Tibial nerve (tissue), 4 donors: ENCODE results near the gene LGALS1. TPM values are rescaled to one million over a fixed set of nuclear protein-coding genes. Genes with fewer than 3 reads are reported as not detected.
"Not testable (repeated sequence)": the region's sequence is repeated elsewhere in the genome, so short reads cannot be mapped to it uniquely, and the experiment has no call there.

Source experiments
- DNase-seq, 2 donors: peaks; one replicate each; pipeline ENCODE4 v3.0.0-alpha.2; 2019; ENCODE audit warnings: low spot score in 2 of 2
- H3K27ac ChIP-seq, 4 donors: fragments of 200-600 bp; sonication (generic) in 3 of 4; one replicate each; pipeline ENCODE4 v1.5.1; 2017 to 2019; ENCODE audit warnings: mild to moderate bottlenecking in 1 of 4
- H3K27me3 ChIP-seq, 2 donors: fragments of 200-600 bp; sonication (generic) in 1 of 2; one replicate each; pipeline versions ENCODE4 v1.5.1 to v1.6.0; 2017 to 2019
- H3K36me3 ChIP-seq, 3 donors: fragments of 200-600 bp; sonication (generic); one replicate each; pipeline ENCODE4 v1.5.1; 2018 to 2019
- H3K4me1 ChIP-seq, 4 donors: fragments of 200-600 bp; sonication (generic) in 3 of 4; one replicate each; pipeline ENCODE4 v1.5.1; 2017 to 2019
- H3K4me3 ChIP-seq, 4 donors: fragments of 200-600 bp; sonication (generic) in 3 of 4; one replicate each; pipeline ENCODE4 v1.5.1; 2017 to 2019; ENCODE audit warnings: mild to moderate bottlenecking in 1 of 4, moderate library complexity in 1 of 4
- H3K9me3 ChIP-seq, 4 donors: fragments of 200-600 bp; sonication (generic) in 3 of 4; one replicate each; pipeline ENCODE4 v1.5.1; 2017 to 2019
- CTCF ChIP-seq, 5 experiments: fragments of 200-600 bp in 3 of 5; fragments of 450-650 bp in 2 of 5; sonication (generic) in 3 of 5; IDR thresholded peaks; one replicate each; pipeline ENCODE4 v1.5.1; 2016 to 2019; ENCODE audit warnings: antibody characterized with exemption in 5 of 5, mild to moderate bottlenecking in 3 of 5, moderate library complexity in 2 of 5
- EP300 ChIP-seq, 2 donors: sonication (generic); formaldehyde crosslinking; IDR thresholded peaks; one replicate each; pipeline ENCODE4 v1.6.1; 2017; ENCODE audit warnings: antibody characterized with exemption in 2 of 2, mild to moderate bottlenecking in 1 of 2
- POLR2A ChIP-seq, 2 donors: fragments of 450-650 bp; IDR thresholded peaks; one replicate each; pipeline ENCODE4 v1.6.1; 2017; ENCODE audit warnings: antibody characterized with exemption in 2 of 2, mild to moderate bottlenecking in 2 of 2, moderate library complexity in 2 of 2
- WGBS, 2 donors: methylation state at CpG; one replicate each; pipeline ENCODE4 v1.1.5; 2018; 5-methylcytosine and 5-hydroxymethylcytosine counted together
- total RNA-seq, 4 donors: library from RNA; depleted of rRNA; stranded (reverse); fragments of >200 nt; gene quantifications; one replicate each; pipeline ENCODE4 v1.1.0, GENCODE V29; 2016

LGALS1 gene
- total RNA-seq, 4 donors from 2014 or later = 1,362 to 3,592 (median 2,463) TPM

- Histone ChIP-seq H3K27me3 (no peaks in the 10 kb centered on the region), H3K27ac (no peak overlapping the region), H3K4me3 (no peak overlapping the region), H3K36me3 (peaks cover 3 to 70% (median 20%) of the 10 kb centered on the region in 3 donors), H3K4me1 (peaks cover 0 to 27% (median 11%) of the 10 kb centered on the region in 4 donors), H3K9me3 (no peaks in the 10 kb centered on the region)
- no peak for TF ChIP-seq POLR2A (IDR thresholded peaks at IDR 0.05)
- TF ChIP-seq EP300 (IDR thresholded peaks at IDR 0.05) = no peak
- no peak for TF ChIP-seq CTCF (IDR thresholded peaks at IDR 0.05)
- WGBS, 2 donors = 87 to 92% methylated on average over 12 to 14 of the region's 15 CpGs
- DNase-seq = no peak
Measured at GRCh38 chr22:37692627-37693285, 17.3 kb downstream of the LGALS1 start.

GRCh38 chr22:37694131-37694530 is 18.7 kb downstream of the LGALS1 start:
- 91 to 94% methylated on average over 7 of the region's 7 CpGs for WGBS, 2 donors
- not testable (repeated sequence) for H3K27ac ChIP-seq, H3K9me3 ChIP-seq, H3K4me3 ChIP-seq, H3K27me3 ChIP-seq, DNase-seq
- peaks cover 0 to 20% (median 10%) of the 10 kb centered on the region in 4 donors for H3K4me1 ChIP-seq
- peaks cover 3 to 57% (median 20%) of the 10 kb centered on the region in 3 donors for H3K36me3 ChIP-seq

DNA sequence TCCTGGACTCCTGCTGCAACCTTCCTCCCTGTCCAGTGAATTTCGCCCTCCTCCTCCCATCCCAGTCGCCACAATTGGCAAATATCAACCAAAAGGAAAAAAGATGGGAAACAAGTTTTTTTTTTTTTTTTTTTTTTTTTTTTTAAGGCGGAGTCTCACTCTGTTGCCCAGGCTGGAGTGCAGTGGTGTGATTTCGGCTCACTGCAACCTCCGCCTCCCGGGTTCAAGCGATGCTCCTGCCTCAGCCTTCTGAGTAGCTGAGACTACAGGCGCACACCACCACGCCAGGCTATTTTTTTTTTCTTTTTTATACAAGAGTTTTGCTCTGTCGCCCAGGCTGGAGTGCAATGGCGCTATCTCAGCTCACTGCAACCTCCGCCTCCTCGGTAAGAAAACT is 20.8 kb downstream of the LGALS1 start:
- Histone ChIP-seq H3K4me3 (peak overlapping the region in 2 of 4 donors; percentile 24 to 35), H3K4me1 (peaks cover 0 to 20% (median 10%) of the 10 kb centered on the region in 4 donors), H3K36me3 (peaks cover under 1 to 37% (median 11%) of the 10 kb centered on the region in 3 donors), H3K27ac (peak overlapping the region in 1 of 4 donors; percentile 24)
- not testable (repeated sequence) for H3K9me3 ChIP-seq, DNase-seq, H3K27me3 ChIP-seq
- WGBS, 2 donors = 27 to 31% methylated on average over 13 of the region's 13 CpGs

DNA sequence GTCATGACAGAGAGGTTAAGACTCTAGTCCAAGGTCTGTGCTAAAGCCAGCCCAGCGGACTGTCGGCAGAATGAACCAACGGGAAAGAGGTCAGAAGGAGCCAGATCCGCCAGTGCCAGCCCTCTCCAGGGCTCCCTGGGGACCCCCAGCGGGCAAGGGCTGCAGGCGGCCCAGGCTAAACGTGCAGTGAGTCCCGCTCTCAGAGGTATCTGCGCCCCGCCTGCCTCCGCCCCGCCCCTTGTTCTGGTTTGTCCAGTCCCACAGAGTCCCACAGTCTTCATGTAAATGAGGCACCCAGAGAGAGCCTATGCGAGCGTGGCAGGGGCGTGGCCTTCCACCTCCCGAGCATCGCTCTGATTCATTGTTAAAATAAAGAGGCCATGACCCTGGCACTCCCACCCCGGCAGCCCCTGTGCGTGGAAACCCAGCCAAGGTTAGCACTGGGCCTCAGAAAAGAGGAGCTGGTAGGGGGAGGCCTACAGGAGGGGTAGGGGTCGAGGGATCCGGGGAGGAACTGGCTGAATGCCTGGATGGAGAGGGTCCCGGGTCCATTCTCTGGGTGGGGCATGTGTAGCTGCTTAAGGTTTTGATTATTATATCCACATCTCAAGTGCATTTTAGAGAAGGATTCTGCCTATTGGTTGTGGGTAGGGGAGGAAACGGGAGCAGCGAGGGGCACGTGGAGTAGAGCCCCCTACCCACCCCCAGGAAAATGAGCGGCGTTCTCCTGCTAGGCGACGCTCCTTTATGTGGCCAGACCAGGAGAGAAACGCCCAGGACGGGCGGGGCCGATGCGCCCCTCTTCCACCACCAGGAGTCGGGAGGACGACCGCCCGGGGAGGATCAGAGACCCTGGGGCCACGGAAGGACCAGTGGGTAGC is 21.5 kb downstream of the LGALS1 start, which contains the start of gene TRIOBP:
Gene TRIOBP (plus strand): TSS at position 392 of the 881 bp plus-strand sequence. CDS start 4,318 bp downstream, outside the sequence.
- Histone ChIP-seq H3K36me3 (peaks cover 0 to 31% (median 5%) of the 10 kb centered on the region in 3 donors), H3K4me1 (peaks cover 0 to 20% (median 10%) of the 10 kb centered on the region in 4 donors), H3K4me3 (peak within 1 kb of the TSS in 2 of 4 donors; percentile 24 to 35), H3K27ac (peak within 1 kb of the TSS in 2 of 4 donors; percentile 33 to 38), H3K9me3 (no peaks in the 10 kb centered on the region), H3K27me3 (no peaks in the 10 kb centered on the region)
- TF ChIP-seq POLR2A (IDR thresholded peaks at IDR 0.05) (no peak), CTCF (IDR thresholded peaks at IDR 0.05) (peak in 4 of 5 experiments; percentile 42 to 58 (median 44)), EP300 (IDR thresholded peaks at IDR 0.05) (peak in 1 of 2 donors; percentile 46)
- DNase-seq = peak; percentile 72 to 78
- whole genome bisulfite sequencing, 2 donors = 1 to 10% methylated on average over 22 to 29 of the region's 39 CpGs

DNA sequence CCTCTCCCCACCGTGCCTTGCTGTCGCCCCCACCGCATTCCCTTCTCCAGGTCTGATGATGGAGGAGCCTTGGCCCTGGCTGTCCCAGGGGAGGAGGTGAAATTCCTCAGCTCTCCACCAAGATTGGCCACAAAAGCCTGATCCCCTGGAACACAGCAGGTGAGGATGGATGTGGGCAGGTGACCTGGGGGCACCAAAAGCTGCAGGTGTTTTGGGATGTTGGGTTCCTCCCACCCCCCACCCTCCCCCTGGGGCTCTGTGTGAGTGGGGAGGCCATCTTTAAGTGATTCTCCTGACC is 22.1 kb downstream of the LGALS1 start:
- Histone ChIP-seq H3K27ac (peak overlapping the region in 2 of 4 donors; percentile 33 to 38), H3K27me3 (no peaks in the 10 kb centered on the region), H3K36me3 (peaks cover 0 to 25% (median 0%) of the 10 kb centered on the region in 3 donors), H3K4me3 (no peak overlapping the region), H3K9me3 (no peaks in the 10 kb centered on the region), H3K4me1 (peaks cover 0 to 20% (median 10%) of the 10 kb centered on the region in 4 donors)
- DNase-seq = no peak
- TF ChIP-seq CTCF (IDR thresholded peaks at IDR 0.05) (no peak), EP300 (IDR thresholded peaks at IDR 0.05) (no peak)
- 34 to 60% methylated on average over 1 to 3 of the region's 3 CpGs for WGBS, 2 donors
